Tongue (tissue), 2 donors: ENCODE results near the gene RNFT2. TPM values are rescaled to one million over a fixed set of nuclear protein-coding genes. Genes with fewer than 3 reads are reported as not detected.

Experiments
- DNase-seq: peaks from one replicate; pipeline ENCODE4 v3.0.0-alpha.2; 2015
- total RNA-seq: library from RNA; depleted of rRNA; stranded (reverse); fragments of >200 nt; gene quantifications from one replicate; pipeline ENCODE4 v1.2.3, GENCODE V29; 2014

Gene RNFT2
- total RNA-seq, 1 donor from 2014 or later, result 1.0 TPM

DNA sequence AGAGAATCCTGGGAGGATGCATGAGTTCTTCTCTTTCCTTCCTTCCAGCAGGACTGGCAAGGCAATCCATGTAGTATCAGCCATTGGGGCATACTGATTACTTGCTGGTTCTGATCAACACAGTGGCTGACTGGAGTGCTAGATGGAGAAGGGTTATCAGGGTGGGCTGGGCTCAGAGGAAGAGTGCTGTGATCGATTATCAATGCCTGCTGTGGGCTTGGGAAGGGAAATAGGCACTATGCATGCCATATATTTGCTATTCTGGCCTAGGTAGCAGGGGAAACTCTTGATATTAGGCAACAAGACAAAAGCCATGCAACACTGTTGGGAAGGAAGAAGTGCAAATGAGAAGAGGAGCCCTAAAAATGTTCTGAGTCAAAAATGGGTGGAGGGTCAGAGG lies 97.4 kb downstream of the RNFT2 start:
- no peak for DNase-seq

DNA sequence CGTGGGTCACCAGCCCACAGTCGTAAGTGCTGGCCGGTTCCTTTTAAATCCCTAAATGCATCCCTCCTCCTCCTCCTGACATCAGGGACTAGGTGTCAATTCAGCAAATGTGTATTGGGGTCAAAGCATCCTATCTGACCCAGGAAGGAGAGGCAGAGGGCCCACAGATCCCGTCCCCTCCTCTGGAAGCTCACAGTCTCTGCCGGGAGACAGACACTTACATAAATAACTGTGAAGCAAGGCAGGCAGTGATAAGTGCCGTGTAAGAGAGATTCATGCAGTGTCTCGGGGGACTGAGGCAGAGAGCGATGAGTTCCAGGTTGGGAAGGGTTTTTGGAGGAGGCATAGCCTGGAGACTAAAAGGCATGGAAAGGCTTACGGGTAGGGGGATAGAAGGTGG lies 99.0 kb downstream of the RNFT2 start:
- no peak for DNase-seq

DNA sequence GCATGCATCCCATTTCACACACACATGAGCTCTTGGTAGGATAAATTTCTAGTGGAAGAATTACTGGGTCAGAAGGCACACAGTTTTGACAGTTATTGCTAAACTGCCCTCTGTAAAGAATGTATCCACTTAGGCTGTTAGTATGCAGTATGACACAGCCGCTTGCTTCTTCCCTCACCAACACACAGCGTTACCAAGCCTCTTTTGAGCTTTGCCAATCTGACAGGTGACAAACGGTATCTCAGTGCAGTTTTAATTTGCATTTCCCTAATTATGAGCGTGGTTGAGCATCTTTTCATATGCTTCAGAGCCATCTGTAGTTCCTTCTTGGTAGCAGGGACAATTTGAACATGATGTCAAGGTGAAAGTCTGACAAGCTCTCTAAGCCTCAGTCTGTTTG lies 100.2 kb downstream of the RNFT2 start:
- DNase-seq, result no peak

DNA sequence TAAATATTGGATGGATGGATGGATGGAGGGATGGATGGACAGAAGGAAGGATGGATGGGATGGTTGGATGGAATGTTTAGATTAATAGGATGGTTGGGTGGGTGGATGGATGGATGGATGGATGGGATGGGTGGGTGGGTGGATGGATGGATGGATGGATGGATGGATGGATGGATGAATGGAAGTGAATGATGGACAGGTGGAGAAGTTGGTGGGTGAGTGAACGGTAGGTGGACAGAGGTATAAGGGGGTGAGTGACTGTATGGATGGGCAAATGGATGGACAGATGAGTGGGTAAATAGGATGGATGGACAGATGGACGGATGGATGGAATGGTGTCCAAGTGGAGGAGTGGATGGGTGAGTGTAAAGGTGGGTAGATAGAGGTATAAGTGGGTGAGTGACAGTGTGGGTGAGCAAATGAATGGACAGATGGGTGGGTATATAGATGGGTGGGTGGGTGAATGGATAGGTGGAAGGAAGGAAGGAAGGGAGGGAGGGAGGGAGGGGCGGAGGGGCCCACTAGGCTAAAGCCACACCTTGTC lies 101.2 kb downstream of the RNFT2 start:
- DNase-seq, result no peak

DNA sequence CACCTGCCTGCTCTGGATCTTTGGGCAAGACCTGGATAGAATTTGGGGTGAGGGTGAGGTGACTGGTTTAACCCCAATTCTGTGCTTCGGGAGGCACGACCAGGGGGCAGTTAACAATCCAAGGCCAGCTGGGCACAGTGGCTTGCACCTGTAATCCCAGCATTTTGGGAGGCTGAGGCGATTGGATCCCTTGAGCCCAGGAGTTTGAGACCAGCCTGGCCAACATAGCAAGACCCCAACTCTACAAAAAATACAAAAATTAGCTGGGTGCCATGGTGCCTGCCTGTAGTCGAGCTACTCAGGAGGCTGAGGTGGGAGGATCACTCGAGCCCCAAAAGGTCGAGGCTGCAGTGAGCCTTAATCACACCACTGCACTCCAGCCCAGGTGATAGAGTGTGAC lies 105.0 kb downstream of the RNFT2 start:
- DNase-seq, result no peak

DNA sequence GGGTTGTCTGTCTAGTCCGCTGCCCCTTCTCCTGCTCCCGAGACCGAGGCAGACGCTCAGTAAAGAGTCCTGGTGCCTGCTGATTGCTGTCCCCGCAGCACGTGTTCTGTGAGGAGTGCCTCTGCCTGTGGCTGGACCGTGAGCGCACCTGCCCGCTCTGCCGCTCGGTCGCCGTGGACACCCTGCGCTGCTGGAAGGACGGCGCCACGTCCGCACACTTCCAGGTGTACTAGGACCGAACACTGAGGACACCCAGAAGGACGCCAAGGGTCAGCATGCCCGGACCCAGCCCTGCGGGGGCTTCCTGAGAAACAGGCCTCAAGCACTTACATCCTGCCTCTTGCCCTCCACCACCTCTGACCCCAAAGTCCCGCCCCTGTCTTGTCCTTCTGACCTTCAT lies 111.1 kb downstream of the RNFT2 start:
- no peak for DNase-seq

DNA sequence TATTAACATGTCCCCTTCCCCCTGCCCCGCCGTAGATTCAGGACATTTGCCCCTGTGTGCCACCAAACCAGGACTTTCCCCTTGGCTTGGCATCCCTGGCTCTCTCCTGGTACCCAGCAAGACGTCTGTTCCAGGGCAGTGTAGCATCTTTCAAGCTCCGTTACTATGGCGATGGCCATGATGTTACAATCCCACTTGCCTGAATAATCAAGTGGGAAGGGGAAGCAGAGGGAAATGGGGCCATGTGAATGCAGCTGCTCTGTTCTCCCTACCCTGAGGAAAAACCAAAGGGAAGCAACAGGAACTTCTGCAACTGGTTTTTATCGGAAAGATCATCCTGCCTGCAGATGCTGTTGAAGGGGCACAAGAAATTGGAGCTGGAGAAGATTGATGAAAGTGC lies 114.2 kb downstream of the RNFT2 start:
- DNase-seq, result no peak

DNA sequence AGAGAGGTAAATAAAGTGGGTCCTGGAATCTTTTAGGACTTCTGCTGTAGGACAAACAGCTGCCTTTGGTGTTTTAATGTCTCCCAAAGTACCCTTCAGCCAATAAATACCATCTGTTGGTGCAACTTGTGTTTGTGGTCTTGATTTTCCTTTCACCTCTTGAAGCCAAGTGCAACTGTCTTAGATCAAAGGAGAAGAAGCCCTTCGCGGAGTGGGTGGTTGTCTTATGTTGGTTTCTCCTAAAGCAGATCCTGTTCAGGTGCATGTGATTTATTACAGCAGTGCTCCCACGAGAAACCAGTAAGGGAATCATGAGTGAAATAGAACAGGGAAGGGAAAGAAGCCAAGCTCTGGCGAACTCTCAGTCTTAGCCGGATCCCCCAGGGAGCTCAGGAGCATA lies 115.4 kb downstream of the RNFT2 start:
- DNase-seq, result no peak

DNA sequence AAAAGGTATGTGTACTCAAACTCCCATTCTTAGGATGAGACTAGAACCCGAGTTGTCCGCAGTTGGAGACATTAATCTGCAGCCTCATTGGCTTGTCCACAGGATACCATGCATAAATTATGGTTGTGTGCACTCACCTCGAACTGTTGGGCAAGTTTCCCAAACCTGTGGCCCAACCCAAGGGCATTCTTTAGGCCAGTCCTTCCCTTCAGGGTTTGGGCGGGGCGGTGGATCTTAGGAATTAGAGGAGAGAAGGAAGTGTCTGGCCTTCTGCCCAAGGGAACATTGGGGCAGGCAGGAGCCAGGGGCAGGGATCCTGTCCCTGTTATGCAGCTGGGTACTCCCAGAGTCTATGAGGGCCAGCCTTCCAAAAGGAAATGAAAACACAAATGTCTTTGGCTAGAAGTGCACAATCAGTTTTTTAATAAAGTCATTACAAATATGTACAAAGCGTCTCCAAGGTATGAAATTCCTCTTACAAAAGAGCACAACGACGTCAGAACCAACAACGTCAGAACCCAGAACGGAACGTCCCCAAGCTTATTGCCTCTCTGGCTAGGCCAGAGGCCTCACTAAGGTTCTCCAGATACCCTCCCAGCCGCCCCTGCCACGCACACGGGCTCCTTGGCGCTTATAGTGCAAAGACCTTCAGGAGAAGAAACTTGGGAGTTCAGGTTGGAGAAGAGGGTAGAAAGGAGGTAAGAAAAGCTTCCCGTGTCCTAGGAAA lies 117.8 kb downstream of the RNFT2 start:
- DNase-seq, result no peak

DNA sequence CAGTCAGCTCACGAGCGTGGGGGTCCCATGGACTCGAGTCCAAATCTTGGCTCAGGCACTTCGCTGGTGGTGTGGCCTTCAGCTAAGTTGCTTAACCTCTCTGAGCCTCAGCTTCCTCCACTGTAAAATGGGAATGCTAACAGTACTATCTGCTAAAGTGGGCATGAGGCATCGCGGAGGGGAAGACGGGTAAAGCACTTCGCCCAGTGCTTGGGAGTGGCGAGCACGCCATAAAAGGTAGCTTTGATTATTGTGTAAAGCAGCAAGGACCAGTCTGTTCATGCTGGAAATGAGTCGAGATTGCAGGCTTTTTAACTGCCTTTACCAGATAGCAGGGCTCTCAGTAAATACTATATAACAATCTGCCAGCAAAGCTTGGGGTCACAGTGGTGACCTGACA lies 118.6 kb downstream of the RNFT2 start:
- DNase-seq, result no peak

DNA sequence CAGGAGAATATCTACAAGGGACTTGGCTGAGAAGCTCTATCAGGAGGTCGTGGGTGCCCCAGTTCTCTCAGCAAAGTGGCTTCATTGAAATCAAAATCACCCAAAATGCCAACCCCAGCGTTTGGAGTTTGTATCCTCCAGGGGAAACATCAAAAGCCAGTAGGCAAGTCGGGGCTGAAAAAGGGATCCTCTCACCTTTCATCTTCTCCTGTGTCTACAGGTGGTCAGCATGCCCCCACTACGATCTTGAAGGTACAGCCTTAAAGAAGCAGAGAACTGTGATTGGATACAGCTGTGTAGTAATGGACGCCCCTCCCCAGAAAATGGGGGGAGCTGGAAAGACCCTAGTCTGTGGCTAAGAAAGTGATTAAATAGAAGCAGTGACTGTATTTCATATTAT lies 121.0 kb downstream of the RNFT2 start:
- no peak for DNase-seq

DNA sequence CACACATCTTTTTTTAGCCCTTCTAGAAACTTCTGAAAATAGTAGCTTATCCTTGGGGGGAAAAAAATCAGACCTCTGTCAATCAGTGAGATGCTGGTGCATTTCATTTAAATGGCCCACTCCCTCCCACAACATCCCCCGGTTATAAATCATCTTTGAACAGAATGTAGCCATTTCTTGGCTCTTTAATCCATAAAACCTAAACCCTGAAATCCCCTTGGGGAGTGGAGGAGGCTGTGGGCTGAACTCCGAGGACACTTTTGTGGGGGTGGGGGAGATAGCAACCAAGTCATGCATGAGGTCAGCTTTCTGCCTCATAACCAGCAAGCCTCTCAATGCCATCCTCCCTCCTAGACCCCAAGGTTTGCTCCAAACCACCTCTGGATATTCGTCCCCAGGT lies 122.1 kb downstream of the RNFT2 start:
- no peak for DNase-seq

DNA sequence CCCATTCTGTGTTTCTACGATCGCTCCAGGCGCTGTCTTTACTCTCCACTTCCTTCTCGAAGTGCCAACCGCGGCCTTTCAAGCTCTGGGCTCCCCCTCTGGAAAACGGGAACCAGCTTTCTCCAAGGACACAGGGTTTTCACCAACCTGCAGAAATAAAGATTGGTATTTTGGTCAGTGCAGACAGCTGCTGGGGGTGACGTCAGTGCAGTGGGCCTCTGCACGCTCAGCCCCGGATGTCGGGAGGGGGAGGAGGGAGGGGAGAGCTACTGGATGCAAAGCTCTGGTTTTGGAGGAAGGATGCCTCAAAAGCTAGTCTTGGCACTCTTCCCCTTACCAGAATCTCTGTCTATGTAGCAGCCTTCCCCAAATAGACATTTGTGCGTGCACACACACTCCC lies 123.2 kb downstream of the RNFT2 start:
- DNase-seq, result peak; percentile 80

DNA sequence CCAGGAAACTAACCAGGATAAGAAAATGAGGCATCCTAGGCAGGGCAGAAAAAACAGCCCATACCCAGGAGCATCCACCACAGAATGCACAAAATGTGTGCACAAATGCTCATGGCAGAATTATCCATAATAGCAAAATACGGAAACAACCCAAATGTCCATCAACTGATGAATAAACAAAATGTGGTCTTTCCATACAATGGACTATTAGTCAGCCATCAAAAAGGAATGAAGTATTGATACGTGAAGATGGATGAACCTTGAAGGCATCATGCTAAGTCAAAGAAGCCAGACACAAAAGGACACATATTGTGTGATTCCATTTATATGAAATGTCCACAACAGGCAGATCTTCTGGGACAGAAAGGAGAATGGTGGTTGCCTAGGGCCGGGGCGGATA lies 124.1 kb downstream of the RNFT2 start:
- no peak for DNase-seq

DNA sequence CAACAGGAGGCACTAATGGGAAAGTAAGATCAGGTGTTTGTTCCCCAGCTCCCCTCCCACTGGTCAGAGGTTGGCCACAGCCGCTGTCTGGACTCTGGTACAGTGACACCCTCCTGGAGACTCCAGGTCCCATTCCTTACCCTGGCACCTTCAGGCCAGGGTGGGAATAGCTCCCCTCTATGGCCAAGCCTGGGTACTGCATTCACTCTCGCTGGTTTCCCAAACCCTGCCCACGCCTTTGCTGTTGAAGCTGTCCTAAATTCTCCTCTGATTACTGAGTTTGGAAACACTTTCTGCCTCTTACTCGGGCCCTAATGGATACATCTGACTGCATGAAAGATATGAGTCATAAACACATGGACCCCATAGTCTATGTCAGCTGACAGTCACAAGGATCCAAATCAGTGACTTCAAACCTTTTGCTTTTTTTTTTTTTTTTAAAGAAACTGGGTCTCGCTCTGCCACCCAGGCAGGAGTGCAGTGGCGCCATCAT lies 125.2 kb downstream of the RNFT2 start:
- DNase-seq, result no peak

DNA sequence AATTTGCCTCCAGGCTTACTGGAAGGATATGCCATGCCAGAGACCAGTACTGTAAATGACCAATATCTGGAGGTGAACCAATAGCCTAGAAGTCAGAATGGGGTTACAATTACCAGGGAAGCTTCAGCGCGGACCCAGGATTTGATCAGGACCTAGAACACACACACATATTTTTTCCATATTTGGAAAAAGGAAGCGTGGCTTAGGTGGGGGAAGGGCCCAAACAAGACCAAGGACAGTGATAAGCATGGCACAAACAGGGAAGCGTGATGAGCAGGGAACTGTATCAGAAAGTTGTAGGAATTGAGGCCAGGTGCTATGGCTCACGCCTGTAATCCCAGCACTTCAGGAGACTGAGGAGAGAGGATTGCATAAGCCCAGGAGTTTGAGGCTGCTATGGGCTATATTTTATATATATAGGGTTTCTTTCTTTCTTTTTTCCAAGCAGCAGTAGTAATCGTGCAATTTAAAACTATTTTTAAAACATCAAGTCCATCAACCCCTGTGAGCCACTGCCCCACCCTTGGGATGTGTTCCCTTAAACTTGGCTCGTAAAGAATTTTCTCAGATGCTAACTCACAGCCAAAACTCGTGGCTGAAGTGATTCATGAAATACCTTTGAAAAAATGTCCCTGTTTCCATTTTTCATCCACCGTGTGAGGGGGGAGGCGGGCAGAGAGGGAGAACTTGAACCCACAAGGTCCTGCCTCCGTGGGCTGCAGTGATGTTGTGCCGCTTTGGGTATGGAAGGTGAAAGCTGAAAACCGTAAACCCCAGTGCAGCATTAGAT lies 126.5 kb downstream of the RNFT2 start:
- no peak for DNase-seq

DNA sequence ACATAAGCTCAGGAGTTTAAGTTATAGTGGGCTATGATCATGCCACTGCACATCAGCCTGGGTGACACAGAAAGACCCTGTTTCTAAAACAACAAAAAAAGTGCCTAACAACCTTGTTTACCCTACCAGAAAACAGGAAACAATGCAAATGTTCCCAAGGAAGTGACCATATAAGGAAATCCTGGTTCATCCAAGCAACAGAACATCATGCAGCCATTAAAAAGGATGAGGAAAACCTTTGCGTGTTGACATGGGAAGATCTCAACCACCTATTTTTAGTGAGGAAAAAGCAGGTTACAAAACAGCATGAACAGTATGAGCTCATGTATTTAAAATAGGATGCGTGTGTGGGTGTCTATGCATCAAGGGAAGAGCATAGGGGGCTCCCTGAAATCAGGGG lies 129.4 kb downstream of the RNFT2 start:
- DNase-seq, result no peak

DNA sequence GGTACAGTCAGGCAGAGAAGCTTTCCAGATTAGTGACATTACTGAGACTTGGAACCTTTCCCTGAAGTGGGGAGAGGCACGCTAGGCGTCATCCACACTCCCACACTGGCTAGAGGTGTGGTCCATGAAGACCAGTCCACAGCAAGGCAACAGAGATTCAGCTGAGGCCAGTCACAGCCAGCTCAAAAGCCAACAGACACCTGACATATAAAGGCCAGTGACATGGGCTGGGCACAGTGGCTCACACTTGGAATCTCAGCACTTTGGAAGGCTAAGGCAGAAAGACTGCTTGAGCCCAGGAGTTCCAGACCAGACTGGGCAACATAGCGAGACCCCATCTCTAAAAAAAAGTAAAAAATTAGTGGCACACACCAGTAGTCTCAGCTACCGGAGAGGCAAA lies 132.2 kb downstream of the RNFT2 start:
- no peak for DNase-seq

DNA sequence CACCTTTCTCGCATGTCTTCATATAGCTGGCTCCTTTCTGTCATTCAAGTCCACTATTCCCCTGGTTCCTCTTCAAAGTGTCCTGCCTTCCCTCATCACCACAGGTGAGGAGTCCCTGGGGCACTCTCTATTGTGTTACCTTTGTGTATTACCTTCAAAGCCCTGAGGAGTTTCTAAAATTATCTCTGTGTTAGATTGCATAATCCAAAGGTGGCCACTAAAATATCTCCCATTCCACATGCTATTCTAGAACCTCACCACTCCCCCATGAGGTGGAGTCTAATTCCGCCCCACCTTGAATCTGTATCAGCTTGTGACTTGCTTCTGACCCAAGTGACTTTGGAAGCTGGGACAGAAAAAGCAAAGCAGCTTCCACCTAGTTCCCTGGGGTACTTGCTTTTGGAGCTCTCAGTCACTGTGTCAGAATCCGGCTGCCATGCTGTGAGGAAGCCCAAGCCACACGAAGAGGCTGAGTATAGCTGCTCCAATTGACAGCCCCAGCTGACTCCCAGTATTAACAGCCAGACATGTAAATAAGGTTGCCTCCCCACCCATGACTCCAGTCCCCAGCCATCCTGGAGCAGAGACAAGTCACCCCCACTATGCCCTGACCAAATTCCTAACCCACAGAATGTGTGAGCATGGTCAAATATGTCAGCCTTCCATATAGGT lies 136.3 kb downstream of the RNFT2 start:
- DNase-seq, result no peak

DNA sequence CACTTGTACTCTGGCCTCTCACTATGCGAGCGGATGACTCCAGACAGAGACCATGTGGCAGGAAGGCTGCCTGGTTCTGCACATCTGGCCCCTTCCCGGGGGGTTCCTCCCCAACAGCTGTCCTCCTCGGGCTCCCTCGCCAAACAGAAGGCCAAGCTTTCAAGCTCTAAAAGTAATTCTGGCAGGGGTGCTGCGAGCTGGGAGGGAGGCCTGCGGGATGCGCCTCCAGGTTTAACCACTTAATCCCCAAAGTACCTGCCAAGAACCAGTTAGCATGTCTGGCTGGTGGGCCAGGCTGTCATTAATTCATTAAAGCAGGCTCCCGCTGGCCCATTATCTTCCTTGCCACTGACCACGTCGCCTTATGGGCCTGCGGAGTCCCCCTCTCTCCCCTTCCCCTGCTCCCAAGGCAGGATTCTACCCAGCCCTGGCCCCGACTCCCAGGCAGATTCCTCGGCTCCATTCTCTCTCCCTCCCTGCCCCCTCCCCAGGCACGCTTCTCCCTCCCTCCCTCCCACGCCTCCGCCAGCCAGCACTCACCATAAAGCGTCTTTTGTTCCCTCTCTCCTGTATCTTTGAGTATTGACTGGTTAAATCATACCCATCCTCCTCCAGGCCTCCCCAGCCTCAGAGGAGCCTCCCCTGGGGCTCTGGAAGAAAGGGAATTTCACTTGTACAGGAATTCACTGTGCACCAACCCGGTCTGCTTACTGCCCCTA lies 138.2 kb downstream of the RNFT2 start:
- DNase-seq, result peak; percentile 91

DNA sequence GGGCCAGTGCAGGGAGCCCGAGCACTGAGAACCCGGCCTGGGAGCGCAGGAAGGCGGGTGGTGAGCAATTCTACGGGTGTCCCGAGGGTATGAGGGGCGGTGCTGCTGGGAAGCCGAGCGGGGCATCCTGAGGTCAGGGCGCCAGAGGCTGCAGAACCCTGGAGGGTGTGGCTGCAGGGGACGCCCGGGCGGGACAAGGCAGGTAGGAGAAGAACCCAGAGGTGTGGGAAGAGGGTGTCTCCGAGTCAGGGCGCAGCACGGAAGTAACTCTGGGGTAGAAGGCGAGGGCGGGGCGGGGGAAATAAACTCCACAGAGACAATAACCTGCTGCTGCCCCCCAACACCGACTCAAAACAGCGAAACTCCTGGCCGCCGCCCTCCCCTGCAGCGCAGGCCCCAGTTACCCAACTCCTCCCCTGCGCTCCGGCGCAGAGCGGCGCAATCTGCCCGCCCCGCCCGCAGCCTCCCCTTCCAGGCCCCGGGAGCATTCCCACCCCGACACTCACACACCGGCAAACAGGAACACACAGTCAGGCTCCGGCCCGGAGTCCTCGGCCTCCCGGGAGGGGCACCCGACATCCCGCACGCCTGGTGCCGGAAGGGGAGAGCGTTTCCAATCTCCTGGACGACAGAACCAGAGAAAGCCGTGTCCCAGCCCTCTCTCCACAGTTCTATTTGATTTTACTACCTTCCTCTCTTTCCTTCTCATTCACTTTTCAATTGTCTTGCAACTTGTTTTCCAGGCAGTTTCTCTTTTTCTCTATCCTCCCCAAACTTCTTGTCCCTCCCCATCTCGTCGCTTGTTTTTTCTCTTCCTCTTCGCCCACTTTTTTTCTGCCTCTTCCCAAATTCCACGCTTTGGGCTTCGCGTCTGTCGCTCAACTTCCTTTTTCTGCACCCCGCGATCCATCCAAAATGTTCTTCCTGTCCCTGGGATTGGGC lies 140.7 kb downstream of the RNFT2 start:
- no peak for DNase-seq
